Measurements from ENCODE around the gene HOXD13.

DNA sequence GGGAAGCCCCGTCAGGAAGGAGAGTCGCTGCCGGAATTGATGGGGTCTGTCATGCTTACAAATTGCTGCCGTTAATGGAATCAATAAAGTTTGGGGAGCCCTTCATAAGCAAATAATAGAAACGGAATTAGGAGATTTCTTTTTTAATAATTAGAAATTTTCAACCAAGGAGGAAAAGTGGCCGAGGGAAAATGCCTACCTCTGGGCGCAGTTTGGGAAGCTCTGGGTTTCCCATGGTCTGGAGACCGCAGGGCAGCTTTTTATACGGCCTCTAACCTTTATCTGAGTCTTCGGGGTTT lies 10.0 kb upstream of the HOXD13 start:
- TF ChIP-seq SIN3A (IDR thresholded peaks at IDR 0.05; ENCODE audit: borderline replicate concordance, insufficient read depth, low read length) = no peak
- TF ChIP-seq TAF1 (IDR thresholded peaks at IDR 0.05; ENCODE audit: borderline replicate concordance, insufficient read depth, low read length) = no peak
- no peak for TF ChIP-seq POLR2AphosphoS5 (IDR thresholded peaks at IDR 0.05; ENCODE audit: low read depth, low read length)
- TF ChIP-seq, protein P1, sequence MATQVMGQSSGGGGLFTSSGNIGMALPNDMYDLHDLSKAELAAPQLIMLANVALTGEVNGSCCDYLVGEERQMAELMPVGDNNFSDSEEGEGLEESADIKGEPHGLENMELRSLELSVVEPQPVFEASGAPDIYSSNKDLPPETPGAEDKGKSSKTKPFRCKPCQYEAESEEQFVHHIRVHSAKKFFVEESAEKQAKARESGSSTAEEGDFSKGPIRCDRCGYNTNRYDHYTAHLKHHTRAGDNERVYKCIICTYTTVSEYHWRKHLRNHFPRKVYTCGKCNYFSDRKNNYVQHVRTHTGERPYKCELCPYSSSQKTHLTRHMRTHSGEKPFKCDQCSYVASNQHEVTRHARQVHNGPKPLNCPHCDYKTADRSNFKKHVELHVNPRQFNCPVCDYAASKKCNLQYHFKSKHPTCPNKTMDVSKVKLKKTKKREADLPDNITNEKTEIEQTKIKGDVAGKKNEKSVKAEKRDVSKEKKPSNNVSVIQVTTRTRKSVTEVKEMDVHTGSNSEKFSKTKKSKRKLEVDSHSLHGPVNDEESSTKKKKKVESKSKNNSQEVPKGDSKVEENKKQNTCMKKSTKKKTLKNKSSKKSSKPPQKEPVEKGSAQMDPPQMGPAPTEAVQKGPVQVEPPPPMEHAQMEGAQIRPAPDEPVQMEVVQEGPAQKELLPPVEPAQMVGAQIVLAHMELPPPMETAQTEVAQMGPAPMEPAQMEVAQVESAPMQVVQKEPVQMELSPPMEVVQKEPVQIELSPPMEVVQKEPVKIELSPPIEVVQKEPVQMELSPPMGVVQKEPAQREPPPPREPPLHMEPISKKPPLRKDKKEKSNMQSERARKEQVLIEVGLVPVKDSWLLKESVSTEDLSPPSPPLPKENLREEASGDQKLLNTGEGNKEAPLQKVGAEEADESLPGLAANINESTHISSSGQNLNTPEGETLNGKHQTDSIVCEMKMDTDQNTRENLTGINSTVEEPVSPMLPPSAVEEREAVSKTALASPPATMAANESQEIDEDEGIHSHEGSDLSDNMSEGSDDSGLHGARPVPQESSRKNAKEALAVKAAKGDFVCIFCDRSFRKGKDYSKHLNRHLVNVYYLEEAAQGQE (IDR thresholded peaks at IDR 0.05; ENCODE audit: insufficient read depth in 1 of 2, low read depth in 2 of 2, low read length in 2 of 2) = no peak

Measured in PFSK-1 (cell line).